Spleen (tissue), 7 donors: ENCODE data around the gene OR51S1.

Experiments
- CTCF ChIP-seq, 11 experiments: fragments of 200-600 bp in 7 of 11; fragments of 450-650 bp in 4 of 11; sonication (generic) in 4 of 11; IDR thresholded peaks in 8 of 11; conservative IDR thresholded peaks in 3 of 11; 1 replicate in 7 of 11; 2 replicates in 4 of 11; pipeline versions ENCODE4 v1.4.0 to v1.8.0; 2016 to 2021; ENCODE audit warnings: antibody characterized with exemption in 11 of 11, inconsistent platforms in 4 of 11, mild to moderate bottlenecking in 1 of 11
- POLR2AphosphoS5 ChIP-seq, 3 donors: sonication (generic); formaldehyde crosslinking; IDR thresholded peaks; one replicate each; pipeline ENCODE4 v1.5.1; 2017; ENCODE audit warnings: antibody characterized with exemption in 3 of 3
- donor health status: DM: no; HTN: no; CAD: no; lungs with moderate emphysema.
- donor health status: DM: no; HTN: no; CAD: no.
- donor health status: DM: no; HTN: no; CAD: no.

GRCh38 chr11:4848908-4849532 is at the start of gene OR51S1:
- no peak for TF ChIP-seq CTCF (IDR thresholded peaks at IDR 0.05 in 8 of 11, conservative IDR thresholded peaks at IDR 0.05 in 3 of 11)
- TF ChIP-seq POLR2AphosphoS5 (IDR thresholded peaks at IDR 0.05) = no peak
